HepG2 (cell line): ENCODE results near the gene PLEKHN1. TPM values are rescaled to one million over a fixed set of nuclear protein-coding genes. Genes with fewer than 3 reads are reported as not detected.

ENCODE experiments used
- ATAC-seq: fragments of 200-7000 bp; cut with Tn5 transposase; 3 replicates; pipeline ENCODE4 v1.9.1; 2020; ENCODE audit warnings: mild to moderate bottlenecking, moderate library complexity
- BruUV-seq: library from RNA; stranded (reverse); fragments of 400-500 nt; replicated peaks from 2 replicates; lab custom pipeline; 2021; lab: Mats Ljungman, UMichigan
- CTCF ChIA-PET: fragments of 300-600 bp; formaldehyde crosslinking; extraction: SDS; loops from one replicate; lab custom pipeline; 2021; ENCODE audit warnings: low total read pairs, inconsistent platforms, low intra/inter-chr PET ratio; lab: Yijun Ruan, JAX
- POLR2A ChIA-PET: fragments of 350-600 bp; sonication (Branson Sonifier 250); formaldehyde crosslinking; loops from one replicate; lab custom pipeline; 2020; ENCODE audit warnings: antibody characterized with exemption, inconsistent platforms; lab: Yijun Ruan, JAX
- DNase-seq: peaks from one replicate; pipeline ENCODE4 v3.0.0-alpha.2; 2015; ENCODE audit warnings: low spot score
- FAIRE-seq: peaks from 3 replicates; lab custom pipeline; 2011; peaks lifted over from hg19 to GRCh38; lab: Jason Lieb, UNC
- H2AFZ ChIP-seq: one replicate; pipeline ENCODE4 v1.6.1; 2011; ENCODE audit warnings: low read length, inconsistent platforms
- H3K27ac ChIP-seq: fragments of 300-600 bp; 3 replicates; pipeline ENCODE4 v1.8.0; 2011; ENCODE audit warnings: mixed run types, mild to moderate bottlenecking, mixed read lengths, low read length, inconsistent platforms; ENCODE audit not compliant: insufficient read depth; ENCODE audit errors: extremely low read length
- H3K27me3 ChIP-seq, 2 experiments: fragments of 200-600 bp in 1 of 2; 2 replicates in 1 of 2; 3 replicates in 1 of 2; pipeline versions ENCODE4 v1.6.0 to v1.8.0; 2011; ENCODE audit warnings: low read length in 2 of 2, mild to moderate bottlenecking in 2 of 2, moderate library complexity in 2 of 2, inconsistent platforms in 1 of 2; ENCODE audit not compliant: insufficient read depth in 2 of 2, control insufficient read depth in 1 of 2
- H3K36me3 ChIP-seq, 2 experiments: fragments of 200-600 bp in 1 of 2; replicated peaks in 1 of 2; 2 replicates in 1 of 2; 3 replicates in 1 of 2; pipeline versions ENCODE4 v1.5.1 to v1.8.0; 2011; ENCODE audit warnings: low read length in 2 of 2, inconsistent platforms in 1 of 2; ENCODE audit not compliant: insufficient read depth in 2 of 2, control insufficient read depth in 1 of 2
- H3K4me1 ChIP-seq: 2 replicates; pipeline ENCODE4 v1.5.1; 2012; ENCODE audit warnings: low read length, inconsistent platforms; ENCODE audit not compliant: insufficient read depth
- H3K4me2 ChIP-seq: 2 replicates; pipeline ENCODE4 v1.6.0; 2011; ENCODE audit warnings: low read depth, low read length, inconsistent platforms
- H3K4me3 ChIP-seq, 3 experiments: fragments of 200-600 bp in 1 of 3; sonication (generic), shearing (Covaris generic) in 1 of 3; replicated peaks in 1 of 3; 2 replicates each; pipeline ENCODE4 v1.5.1; 2011 to 2016; ENCODE audit warnings: low read length in 3 of 3, inconsistent platforms in 2 of 3, low read depth in 2 of 3, mild to moderate bottlenecking in 2 of 3, control low read depth in 1 of 3, mixed read lengths in 1 of 3; ENCODE audit not compliant: insufficient read depth in 1 of 3
- H3K79me2 ChIP-seq: one replicate; pipeline ENCODE4 v1.6.1; 2011; ENCODE audit warnings: low read length, inconsistent platforms; ENCODE audit not compliant: insufficient read depth
- H3K9ac ChIP-seq: 2 replicates; pipeline ENCODE4 v1.6.0; 2011; ENCODE audit warnings: mild to moderate bottlenecking, low read depth, low read length, inconsistent platforms; ENCODE audit not compliant: insufficient read depth
- H3K9me3 ChIP-seq: 2 replicates; pipeline ENCODE4 v1.5.1; 2012; ENCODE audit warnings: mild to moderate bottlenecking, low read length
- H4K20me1 ChIP-seq: 2 replicates; pipeline ENCODE4 v1.6.0; 2011; ENCODE audit warnings: inconsistent platforms, mild to moderate bottlenecking, low read length, moderate library complexity; ENCODE audit not compliant: insufficient read depth
- AGO1 ChIP-seq: fragments of 200-400 bp; formaldehyde crosslinking; IDR thresholded peaks from 2 replicates; pipeline ENCODE4 v1.6.1; 2017; ENCODE audit warnings: mild to moderate bottlenecking, low read depth, low read length, moderate library complexity; ENCODE audit not compliant: poor library complexity, severe bottlenecking
- ARNTL ChIP-seq: sonication (generic); formaldehyde crosslinking; IDR thresholded peaks from 2 replicates; pipeline ENCODE4 v1.4.0; 2020; ENCODE audit warnings: mild to moderate bottlenecking, missing genetic modification reagents
- BCL6 ChIP-seq: IDR thresholded peaks from 2 replicates; pipeline ENCODE4 v1.6.1; 2016; ENCODE audit warnings: missing genetic modification reagents, missing compliant biosample characterization
- CBX5 ChIP-seq: sonication (generic); formaldehyde crosslinking; IDR thresholded peaks from 2 replicates; pipeline ENCODE4 v1.4.0; 2020; ENCODE audit warnings: missing genetic modification reagents, borderline replicate concordance
- GABPB1 ChIP-seq: IDR thresholded peaks from 2 replicates; pipeline ENCODE4 v1.6.1; 2016; ENCODE audit warnings: mild to moderate bottlenecking, missing genetic modification reagents, moderate library complexity, missing compliant biosample characterization
- HIVEP1 ChIP-seq: sonication (generic); formaldehyde crosslinking; IDR thresholded peaks from 2 replicates; pipeline ENCODE4 v1.4.0; 2020; ENCODE audit warnings: mild to moderate bottlenecking, missing genetic modification reagents
- HNF4A ChIP-seq: sonication (generic); formaldehyde crosslinking; IDR thresholded peaks from 2 replicates; pipeline ENCODE4 v1.4.0; 2020; ENCODE audit warnings: missing genetic modification reagents
- LCORL ChIP-seq, 2 experiments: fragments of 450-650 bp in 1 of 2; sonication (generic) in 1 of 2; formaldehyde crosslinking in 1 of 2; IDR thresholded peaks; 2 replicates each; pipeline versions ENCODE4 v1.5.0 to v1.6.1; 2017 to 2020; ENCODE audit warnings: antibody characterized with exemption in 1 of 2, missing genetic modification reagents in 1 of 2
- PHF21A ChIP-seq: sonication (generic); formaldehyde crosslinking; IDR thresholded peaks from 2 replicates; pipeline ENCODE4 v1.5.0; 2020; ENCODE audit warnings: mild to moderate bottlenecking, missing genetic modification reagents
- PHF5A ChIP-seq: IDR thresholded peaks from one replicate; pipeline ENCODE4 v1.6.1; 2018; ENCODE audit warnings: low read depth, missing genetic modification reagents; ENCODE audit not compliant: unreplicated experiment
- REXO4 ChIP-seq: sonication (generic); formaldehyde crosslinking; IDR thresholded peaks from 2 replicates; pipeline ENCODE4 v1.8.0; 2022; ENCODE audit warnings: missing genetic modification reagents, mild to moderate bottlenecking, borderline replicate concordance
- ZSCAN25 ChIP-seq: sonication (generic); formaldehyde crosslinking; IDR thresholded peaks from 2 replicates; pipeline ENCODE4 v1.8.0; 2022; ENCODE audit warnings: mild to moderate bottlenecking, missing genetic modification reagents
- WGBS: methylation state at CpG from one replicate; pipeline ENCODE4 v1.1.6; 2017; ENCODE audit warnings: low lambda C conversion rate; 5-methylcytosine and 5-hydroxymethylcytosine counted together
- in situ Hi-C: cut with HindIII; loops from 2 replicates; pipeline ENCODE4 v1.10.0; 2017; ENCODE audit warnings: low pct_unique_long_range_greater_than_20kb; ENCODE audit not compliant: extremely low pct_ligation_motif_present
- intact Hi-C: fragments of 100-400 bp; cut with micrococcal nuclease; formaldehyde crosslinking; loops from one replicate; pipeline ENCODE4 v1.10.0; 2022; ENCODE audit not compliant: unreplicated experiment
- polyA plus RNA-seq, 8 experiments: library from polyadenylated mRNA; depleted of rRNA in 3 of 8; stranded (reverse) in 7 of 8; unstranded in 1 of 8; fragments of >200 nt; fragmentation: Illumina TruSeq in 4 of 8; extraction: Trizol in 4 of 8; gene quantifications; 2 replicates each; pipeline versions ENCODE4 v1.2.1 to v1.2.3, GENCODE V29; 2011 to 2016; ENCODE audit warnings: low read depth in 4 of 8, missing spikeins in 1 of 8, mixed read lengths in 1 of 8; ENCODE audit not compliant: insufficient read depth in 1 of 8
- total RNA-seq, 5 experiments: library from RNA; depleted of rRNA; stranded (reverse); fragments of >200 nt; fragmentation: Illumina TruSeq; extraction: Trizol; gene quantifications; 2 replicates each; pipeline ENCODE4 v1.2.3, GENCODE V29; 2016; ENCODE audit warnings: low read depth in 1 of 5
- TF ChIP-seq, protein P1 (sequence below): sonication (generic); formaldehyde crosslinking; IDR thresholded peaks from 2 replicates; pipeline ENCODE4 v1.5.0; 2020; ENCODE audit warnings: missing genetic modification reagents
- TF ChIP-seq, protein P2 (sequence below): sonication (generic); formaldehyde crosslinking; IDR thresholded peaks from 2 replicates; pipeline ENCODE4 v1.5.1; 2020; ENCODE audit warnings: mild to moderate bottlenecking, missing genetic modification reagents, moderate library complexity

The PLEKHN1 gene
- total and polyA plus RNA-seq, 2 of the 13 experiments (the other 11 are each of a cell fraction or from before 2014, with no cell fraction given), result 0.42 to 0.58 TPM

DNA sequence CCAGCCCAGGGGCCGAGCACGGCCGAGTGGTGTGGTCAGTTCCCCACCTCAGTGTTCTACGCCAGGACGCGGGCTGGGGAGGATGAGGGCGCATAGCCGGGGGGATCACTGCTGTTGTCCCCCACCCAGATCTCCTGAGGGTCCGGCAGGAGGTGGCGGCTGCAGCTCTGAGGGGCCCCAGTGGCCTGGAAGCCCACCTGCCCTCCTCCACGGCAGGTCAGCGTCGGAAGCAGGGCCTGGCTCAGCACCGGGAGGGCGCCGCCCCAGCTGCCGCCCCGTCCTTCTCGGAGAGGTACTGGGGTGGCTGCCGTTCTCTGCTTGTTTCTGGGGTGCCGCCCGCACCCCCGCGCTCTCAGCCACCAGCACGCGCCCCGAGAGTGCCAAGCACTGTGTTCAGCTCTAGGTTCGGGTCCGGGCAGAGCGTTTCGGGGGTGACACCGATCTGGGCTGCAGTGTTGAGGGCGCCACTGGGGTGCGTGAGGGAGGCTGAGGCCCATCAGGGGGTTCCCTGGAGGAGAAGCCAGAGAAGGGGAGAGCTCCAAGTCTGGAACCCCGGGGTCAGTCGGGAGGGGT is 25.2 kb upstream of the PLEKHN1 start (continued):
- TF ChIP-seq BCL6 (peak; percentile 16; the same call in 1 of the 2 replicates), LCORL (IDR thresholded peaks at IDR 0.05) (no peak), LCORL (CRISPR knock-in tag; IDR thresholded peaks at IDR 0.05) (0 out of 2 replicates have a peak, but pooled peaks have one; percentile 43), CBX5 (CRISPR knock-in tag) (no peak), PHF5A (CRISPR knock-in tag) (no peak), ARNTL (CRISPR knock-in tag) (no peak), GABPB1 (CRISPR knock-in tag) (0 out of 2 replicates have a peak, but pooled peaks have one; percentile 6)
- TF ChIP-seq, protein P1, sequence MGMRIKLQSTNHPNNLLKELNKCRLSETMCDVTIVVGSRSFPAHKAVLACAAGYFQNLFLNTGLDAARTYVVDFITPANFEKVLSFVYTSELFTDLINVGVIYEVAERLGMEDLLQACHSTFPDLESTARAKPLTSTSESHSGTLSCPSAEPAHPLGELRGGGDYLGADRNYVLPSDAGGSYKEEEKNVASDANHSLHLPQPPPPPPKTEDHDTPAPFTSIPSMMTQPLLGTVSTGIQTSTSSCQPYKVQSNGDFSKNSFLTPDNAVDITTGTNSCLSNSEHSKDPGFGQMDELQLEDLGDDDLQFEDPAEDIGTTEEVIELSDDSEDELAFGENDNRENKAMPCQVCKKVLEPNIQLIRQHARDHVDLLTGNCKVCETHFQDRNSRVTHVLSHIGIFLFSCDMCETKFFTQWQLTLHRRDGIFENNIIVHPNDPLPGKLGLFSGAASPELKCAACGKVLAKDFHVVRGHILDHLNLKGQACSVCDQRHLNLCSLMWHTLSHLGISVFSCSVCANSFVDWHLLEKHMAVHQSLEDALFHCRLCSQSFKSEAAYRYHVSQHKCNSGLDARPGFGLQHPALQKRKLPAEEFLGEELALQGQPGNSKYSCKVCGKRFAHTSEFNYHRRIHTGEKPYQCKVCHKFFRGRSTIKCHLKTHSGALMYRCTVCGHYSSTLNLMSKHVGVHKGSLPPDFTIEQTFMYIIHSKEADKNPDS (CRISPR knock-in tag), result no peak

DNA sequence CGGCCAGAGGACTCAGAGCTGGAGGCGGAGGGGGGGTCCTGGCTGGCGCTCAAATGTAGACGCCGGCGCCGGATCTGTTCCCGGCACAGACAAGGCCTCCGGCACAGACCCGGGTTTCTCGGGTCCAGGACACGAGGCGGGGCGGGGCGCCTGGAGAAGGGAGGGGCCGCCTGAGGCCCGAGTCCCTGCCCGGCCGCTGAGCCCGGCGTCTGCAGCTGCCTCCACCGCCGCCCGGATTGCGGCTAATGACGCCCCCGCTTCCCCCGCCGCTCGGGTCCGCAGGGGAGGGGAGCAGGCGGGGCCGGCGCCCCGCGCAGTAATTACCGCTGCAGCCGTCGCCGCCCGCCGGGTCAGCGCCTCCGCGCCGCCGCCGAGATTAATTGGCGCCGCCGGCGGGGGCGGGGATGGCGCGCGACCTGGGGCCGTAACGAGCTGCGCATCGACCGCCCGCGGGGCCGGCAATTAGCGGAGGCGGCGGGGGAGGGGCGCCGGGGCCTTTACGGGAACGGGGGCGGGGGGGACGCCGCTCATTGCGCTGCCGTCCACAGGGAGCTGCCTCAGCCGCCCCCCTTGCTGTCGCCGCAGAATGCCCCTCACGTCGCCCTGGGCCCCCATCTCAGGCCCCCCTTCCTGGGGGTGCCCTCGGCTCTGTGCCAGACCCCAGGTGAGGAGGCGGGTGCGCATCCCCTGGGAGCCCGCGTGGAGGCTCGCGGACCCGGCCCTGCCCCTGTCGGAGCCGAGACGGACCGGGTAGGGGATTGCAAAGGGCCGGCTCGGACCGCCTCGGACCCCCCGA is 24.5 kb upstream of the PLEKHN1 start:
- POLR2A ChIA-PET, result interaction anchor here (0.6 to 3.1 kb wide), 2 partner anchors 17 kb away, joined by 4 to 10 read pairs; partner anchors contain the start of gene NOC2L
- H3K4me2 ChIP-seq, result peak overlapping the region; percentile 72
- H3K4me3 ChIP-seq, result peak overlapping the region; percentile 16 to 65 (median 36); a peak in 4 of 6 replicates
- H3K9ac ChIP-seq, result no peak overlapping the region
- peak; percentile 37 for ATAC-seq
- no peaks in the 10 kb centered on the region for H3K9me3 ChIP-seq
- BruUV-seq, result no TSS peak
- 0 out of 2 replicates have a peak, but pooled peaks cover 5% of the 10 kb centered on the region for H4K20me1 ChIP-seq
- CTCF ChIA-PET, result no interaction called here
- no peaks in the 10 kb centered on the region for H3K79me2 ChIP-seq
- no peak overlapping the region for H3K27ac ChIP-seq
- peaks cover 6 to 11% of the 10 kb centered on the region in 2 experiments; a peak in 4 of 5 replicates for H3K36me3 ChIP-seq
- DNase-seq, result peak; percentile 34
- H2AFZ ChIP-seq, result no peak overlapping the region
- intact Hi-C loops (loop anchor here (2.0 kb wide), 1 partner anchor 17 kb away; the partner anchor contains the start of gene NOC2L), in situ Hi-C loops (no loop called here)
- peaks cover 17 to 40% of the 10 kb centered on the region in 2 experiments for H3K27me3 ChIP-seq
- H3K4me1 ChIP-seq, result peaks cover 32% of the 10 kb centered on the region
- no peak for FAIRE-seq
- 1% methylated on average over 15 of the region's 98 CpGs for WGBS
- no peak for TF ChIP-seq REXO4
- peak; percentile 49 for TF ChIP-seq AGO1
- TF ChIP-seq HIVEP1 (CRISPR knock-in tag), result no peak
- TF ChIP-seq ZSCAN25 (CRISPR knock-in tag), result no peak
- TF ChIP-seq HNF4A, result no peak
- peak; percentile 49 for TF ChIP-seq PHF21A (CRISPR knock-in tag)
- TF ChIP-seq, protein P2, sequence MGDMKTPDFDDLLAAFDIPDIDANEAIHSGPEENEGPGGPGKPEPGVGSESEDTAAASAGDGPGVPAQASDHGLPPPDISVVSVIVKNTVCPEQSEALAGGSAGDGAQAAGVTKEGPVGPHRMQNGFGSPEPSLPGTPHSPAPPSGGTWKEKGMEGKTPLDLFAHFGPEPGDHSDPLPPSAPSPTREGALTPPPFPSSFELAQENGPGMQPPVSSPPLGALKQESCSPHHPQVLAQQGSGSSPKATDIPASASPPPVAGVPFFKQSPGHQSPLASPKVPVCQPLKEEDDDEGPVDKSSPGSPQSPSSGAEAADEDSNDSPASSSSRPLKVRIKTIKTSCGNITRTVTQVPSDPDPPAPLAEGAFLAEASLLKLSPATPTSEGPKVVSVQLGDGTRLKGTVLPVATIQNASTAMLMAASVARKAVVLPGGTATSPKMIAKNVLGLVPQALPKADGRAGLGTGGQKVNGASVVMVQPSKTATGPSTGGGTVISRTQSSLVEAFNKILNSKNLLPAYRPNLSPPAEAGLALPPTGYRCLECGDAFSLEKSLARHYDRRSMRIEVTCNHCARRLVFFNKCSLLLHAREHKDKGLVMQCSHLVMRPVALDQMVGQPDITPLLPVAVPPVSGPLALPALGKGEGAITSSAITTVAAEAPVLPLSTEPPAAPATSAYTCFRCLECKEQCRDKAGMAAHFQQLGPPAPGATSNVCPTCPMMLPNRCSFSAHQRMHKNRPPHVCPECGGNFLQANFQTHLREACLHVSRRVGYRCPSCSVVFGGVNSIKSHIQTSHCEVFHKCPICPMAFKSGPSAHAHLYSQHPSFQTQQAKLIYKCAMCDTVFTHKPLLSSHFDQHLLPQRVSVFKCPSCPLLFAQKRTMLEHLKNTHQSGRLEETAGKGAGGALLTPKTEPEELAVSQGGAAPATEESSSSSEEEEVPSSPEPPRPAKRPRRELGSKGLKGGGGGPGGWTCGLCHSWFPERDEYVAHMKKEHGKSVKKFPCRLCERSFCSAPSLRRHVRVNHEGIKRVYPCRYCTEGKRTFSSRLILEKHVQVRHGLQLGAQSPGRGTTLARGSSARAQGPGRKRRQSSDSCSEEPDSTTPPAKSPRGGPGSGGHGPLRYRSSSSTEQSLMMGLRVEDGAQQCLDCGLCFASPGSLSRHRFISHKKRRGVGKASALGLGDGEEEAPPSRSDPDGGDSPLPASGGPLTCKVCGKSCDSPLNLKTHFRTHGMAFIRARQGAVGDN (CRISPR knock-in tag), result peak; percentile 58
